DMS 273 (cell line): Measurements from ENCODE around the gene CYBRD1.

Source experiments
- DNase-seq: peaks from one replicate; lab custom pipeline; 2025; ENCODE audit not compliant: unreplicated experiment; lab: John Stamatoyannopoulos, UW

CYBRD1 gene

DNA sequence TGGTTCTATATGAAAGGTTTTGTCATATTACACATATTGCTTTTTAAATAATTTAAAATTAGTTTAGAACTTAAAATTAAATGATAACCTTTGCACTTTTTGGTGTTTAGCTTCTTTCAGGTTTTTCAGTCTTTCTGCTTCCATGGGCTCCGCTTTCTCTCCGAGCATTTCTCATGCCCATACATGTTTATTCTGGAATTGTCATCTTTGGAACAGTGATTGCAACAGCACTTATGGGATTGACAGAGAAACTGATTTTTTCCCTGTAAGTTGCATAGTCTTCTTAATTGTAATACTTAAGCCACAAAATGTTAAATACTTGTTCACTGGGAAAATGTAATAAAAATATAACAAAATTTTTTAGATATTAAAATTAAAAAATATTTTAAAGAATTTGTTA, 31.0 kb downstream of the CYBRD1 start:
- no peak for DNase-seq

DNA sequence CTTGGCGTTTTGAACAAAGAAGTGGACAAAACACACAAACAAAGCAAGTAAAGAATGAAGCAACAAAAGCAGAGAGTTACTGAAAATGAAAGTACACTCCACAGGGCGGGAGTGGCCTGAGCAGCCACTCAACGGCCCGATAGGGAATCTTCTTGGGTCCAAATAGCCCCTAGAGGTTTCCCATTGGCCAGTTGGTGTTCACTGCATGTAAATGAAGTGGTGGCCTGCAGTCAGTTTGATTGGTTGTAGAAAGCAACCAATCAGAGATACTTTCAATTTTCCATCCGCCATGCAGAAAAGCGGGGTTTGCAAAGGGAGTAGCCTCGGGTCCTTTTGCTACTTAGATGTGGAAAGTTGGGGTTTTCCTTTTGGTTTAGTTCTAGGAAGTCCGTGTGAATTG, 31.6 kb downstream of the CYBRD1 start:
- DNase-seq: no peak

DNA sequence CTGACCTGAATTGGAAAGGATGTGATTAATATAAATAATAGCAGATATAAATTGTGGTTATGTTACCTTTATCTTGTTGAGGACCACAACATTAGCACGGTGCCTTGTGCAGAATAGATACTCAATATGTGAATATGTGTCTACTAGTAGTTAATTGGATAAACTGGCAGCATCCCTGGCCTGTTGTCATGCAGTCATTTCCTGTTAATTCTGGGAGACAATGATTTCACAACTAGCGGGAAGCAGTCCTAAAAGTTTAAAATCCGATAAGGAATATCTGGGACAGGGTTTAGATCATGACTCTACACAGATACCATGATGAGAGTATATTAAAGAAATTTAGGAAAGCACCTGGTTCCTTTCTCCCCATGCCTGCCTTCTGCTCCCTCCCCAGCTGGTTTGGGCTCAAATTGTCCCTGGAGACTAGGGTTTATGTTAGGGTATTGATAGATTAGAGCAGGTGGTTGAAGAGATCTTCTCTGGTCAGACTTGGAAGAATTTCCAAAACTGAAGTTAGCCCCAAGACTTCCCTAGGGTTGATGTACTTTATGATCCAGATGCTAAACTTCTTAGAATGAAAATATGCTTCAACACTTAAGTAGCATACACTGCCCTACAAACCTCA, 32.8 kb downstream of the CYBRD1 start:
- DNase-seq: no peak

DNA sequence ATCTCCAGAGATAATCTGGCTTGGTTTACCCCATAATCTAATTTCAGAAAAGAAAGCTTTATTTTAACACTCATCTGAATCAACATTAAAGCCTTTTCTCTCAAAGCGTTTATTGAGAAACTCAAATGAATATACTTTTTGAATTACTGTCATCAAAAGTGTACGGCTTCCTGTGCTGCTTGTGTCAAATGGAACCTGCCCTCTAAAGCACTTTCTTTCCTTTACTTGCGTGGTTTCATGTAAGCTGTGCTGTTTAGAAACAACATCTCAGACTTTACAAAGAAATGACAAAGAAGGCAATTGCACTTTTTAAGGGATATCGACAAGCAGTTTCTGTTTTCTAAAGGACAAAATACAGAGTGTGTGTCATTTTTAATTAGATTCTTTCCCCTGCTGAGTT, 35.1 kb downstream of the CYBRD1 start:
- no peak for DNase-seq

DNA sequence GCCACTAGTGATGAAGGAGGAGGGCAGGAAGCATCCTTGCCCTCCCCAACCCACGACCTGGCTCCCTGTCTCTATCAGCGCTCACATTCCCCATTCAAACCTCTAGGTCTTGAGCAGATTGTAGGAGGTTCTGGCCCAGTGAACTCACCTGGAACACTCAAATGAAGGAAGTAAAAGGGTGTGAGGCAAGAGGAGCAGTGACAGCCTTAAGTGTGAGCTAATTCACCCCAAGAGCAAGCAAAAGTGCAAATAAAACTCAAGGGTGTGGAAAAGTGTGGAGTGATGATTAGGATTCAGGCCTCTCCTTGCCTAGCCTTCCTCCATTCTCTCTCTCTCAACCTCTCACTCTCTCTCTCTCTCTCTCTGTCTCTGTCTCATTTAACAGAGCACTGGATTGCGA, 41.0 kb downstream of the CYBRD1 start:
- DNase-seq: no peak

DNA sequence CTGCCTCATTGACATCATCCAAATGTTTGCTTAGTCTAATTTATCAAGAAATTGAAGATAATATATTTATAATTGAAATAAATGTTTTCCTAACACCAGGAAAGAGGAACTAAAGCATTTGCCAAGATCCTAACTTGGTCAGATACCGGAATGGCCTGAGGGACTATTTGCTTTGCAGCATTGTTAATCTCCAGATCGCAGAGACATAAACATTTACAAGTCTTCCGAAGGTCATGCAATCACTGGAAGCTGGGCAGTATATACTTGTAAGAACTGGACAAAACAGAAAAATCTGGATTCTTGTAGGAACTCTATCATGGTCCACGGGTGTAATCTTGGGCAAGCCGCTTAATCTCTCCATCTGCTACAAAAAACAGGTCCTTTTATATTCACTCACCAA, 42.2 kb downstream of the CYBRD1 start:
- DNase-seq: no peak

DNA sequence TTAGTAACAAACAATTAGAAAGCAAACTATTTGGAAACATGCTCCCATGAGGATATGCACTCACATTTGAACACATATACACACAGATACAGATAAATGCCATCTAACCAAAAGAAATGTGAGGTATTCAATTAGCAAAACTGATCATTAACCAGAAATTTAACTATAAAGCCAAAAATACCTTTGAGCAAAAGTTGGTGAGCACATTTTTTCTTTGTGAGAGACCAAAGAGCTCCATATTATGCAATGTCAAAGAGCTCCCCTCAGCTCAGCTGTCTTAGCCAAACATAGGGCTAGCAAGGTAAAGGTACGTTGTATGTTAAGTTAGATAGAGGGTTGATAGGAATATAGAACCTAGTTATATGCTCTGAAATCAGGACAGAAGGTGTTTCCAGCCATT, 43.8 kb downstream of the CYBRD1 start:
- no peak for DNase-seq

DNA sequence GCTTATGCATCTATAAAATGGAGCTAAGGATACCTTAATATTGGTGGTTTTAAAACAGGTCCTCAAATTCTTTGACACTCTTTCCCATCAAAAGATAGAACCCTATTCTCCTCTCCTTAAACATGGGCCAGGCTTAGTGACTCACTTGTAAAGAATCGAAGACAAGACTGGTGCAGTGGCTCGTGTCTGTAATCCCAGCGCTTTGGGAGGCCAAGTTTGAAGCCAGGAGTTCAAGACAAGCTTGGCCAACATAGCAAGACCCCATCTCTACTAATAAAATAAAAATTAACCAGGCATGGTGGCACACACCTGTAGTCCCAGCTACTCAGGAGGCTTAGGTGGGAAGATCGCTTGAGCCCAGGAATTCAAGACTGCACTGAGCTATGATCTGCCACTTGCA, 44.5 kb downstream of the CYBRD1 start:
- no peak for DNase-seq

DNA sequence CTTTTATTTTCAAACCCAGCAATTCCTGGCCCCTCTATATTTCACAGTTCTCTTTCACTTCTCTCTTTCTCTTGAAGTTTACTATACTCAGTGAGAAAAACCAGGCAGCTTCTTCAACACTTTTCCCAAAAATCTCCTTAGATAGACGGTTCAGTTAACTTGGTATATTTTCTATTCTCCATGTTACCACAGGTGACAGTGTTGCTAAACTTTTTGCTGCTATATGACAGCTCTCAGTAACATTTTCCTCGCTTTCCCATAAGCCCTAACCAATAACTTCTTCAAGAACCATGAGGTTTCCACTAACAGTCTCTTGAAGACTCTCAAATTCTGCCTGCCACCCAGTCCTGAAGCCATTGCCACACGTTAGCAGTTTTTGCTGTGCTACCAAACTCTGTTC, 45.8 kb downstream of the CYBRD1 start:
- DNase-seq: no peak

DNA sequence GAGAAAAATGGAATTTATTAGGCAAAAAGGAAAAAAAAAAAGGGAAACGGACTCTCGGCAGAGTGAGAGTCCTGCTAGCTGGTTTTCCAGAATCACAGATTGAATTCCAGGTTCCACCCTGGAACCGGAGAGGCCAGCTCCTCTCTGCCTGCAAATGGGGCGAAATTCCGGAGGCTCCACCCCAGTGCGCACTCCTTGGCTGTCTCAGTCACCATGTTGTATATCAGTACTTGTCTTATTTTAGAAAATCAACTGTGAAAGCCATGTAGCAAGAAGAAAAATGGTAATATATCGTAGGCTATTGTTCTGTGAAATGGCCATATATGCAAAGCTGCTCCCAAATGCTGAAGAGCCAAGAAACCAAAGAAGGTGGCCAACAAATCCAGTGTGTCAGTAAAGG, 49.4 kb downstream of the CYBRD1 start:
- no peak for DNase-seq

DNA sequence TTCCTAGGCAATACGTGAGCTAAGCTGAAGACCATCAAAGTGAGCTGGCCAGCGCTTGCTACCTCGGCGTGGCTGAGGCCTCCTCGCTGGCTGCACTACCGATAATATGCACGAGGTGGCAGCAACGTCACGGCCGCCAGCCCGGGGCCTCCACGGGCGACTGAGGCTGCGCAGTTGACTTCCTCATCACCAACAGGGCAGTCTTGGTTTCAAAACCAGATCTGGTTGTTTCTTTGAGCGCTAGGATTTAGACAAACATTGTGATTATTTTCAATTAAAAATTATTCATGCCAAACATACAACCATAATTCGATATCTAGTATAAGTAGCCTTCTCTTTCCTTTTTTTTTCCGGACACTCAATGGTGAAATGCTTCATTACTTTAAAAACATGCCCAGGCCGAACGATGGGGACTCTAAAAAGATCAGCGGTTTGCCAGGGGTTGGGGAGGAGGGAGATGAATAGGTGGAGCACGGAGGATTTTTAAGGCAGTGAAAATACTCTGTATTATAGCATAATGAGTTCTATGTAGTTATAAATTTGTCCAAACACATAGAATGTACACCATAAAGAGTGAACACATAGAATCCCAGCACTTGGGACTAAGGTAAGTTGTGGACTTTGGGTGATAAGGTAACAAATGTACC, 52.0 kb downstream of the CYBRD1 start:
- DNase-seq: peak; percentile 88

DNA sequence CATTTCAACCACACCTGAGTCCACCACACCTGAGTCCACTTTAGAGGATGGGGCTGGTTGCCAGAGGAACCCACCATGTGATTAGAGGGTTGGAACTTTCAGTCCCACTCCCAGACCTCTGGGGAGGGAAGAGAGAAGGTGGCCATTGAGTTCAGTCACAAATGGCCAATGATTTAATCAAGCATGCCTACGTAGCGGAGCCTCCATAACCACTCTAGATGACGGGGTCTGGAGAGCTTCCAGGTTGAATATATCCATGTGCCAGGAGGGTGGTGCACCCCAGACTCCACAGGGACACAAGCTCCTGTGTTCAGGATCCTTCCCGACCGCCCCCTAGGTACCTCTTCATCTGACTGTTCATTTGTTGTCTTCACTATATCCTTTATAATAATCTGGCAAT, 53.3 kb downstream of the CYBRD1 start:
- no peak for DNase-seq

DNA sequence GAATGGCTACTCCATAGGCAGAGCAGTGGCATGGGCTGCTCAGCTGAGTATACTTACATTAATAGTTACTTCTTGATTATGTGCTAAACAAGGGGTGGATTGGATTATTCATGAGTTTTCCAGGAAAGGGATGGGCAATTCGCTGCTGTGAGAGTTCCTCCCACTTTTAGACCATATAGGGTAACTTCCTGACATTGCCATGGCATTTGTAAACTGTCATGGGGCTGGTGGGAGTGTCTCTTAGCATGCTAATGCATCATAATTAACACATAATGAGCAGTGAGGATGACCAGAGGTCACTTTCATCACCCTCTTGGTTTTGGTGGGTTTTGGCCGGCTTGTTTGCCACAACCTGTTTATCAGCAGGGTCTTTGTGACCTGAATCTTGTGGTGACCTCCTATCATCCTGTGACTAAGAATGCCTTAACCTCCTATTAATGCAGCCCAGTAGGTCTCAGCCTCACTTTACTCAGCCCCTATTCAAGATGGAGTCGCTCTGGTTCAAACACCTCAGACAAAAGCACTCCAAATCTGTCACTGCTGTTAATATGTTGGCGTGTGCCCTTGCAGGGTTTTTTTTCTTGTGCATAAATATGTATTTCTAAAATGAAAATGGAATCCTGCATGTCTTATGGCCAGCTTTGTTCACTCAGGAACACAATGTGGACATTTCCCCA, 56.0 kb downstream of the CYBRD1 start:
- DNase-seq: no peak

DNA sequence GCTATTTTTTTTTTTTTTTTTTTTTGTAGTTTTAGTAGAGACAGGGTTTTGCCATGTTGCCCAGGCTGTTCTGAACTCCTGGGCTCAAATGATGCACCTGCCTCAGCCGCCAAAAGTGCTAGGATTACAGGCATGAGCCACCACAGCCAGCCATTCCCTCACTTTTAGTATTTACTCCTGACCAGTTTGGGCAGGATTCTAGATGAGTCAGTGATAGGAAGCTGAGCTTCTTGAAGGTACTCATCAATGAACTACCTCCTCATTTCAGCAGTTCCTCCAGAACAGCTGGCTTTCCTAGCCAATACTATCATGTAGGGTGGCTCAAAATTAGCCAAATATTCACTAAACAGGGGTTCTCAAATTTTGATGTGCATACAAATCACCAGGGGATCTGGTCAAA, 57.2 kb downstream of the CYBRD1 start:
- DNase-seq: no peak

DNA sequence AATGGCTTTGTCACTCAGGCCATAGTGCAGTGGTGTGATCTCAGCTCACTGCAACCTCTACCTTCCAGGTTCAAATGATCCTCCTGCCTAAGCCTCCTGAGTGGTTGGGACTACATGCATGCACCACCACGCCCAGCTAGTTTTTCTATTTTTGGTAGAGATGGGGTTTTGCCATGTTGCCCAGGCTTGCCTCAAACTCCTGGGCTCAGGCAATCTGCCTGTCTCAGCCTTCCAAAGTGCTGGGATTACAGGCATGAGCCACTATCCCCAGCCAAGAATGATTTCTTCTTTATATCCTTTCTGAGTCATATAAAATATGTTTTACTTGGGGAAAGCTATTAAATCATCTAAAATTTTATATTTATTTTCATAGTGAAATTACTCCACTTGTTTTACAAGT, 61.3 kb downstream of the CYBRD1 start:
- no peak for DNase-seq

DNA sequence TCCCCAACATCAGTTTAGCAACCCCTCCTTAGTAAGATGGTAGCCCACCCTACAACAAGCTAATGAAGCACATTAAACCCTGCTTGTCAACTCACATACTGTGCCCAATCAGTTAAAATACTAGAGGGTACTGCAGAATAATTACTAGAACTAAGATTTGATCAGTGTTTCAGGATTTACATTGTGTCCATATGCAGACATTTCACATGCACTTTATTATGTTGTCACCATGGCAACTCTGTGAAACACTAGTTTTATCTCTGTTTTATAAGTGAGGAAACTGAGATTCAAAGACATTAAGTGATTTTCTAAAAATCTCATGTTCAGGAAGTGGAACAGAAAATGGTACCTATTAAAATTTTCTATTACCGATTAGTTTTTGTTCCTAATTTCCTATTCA, 61.7 kb downstream of the CYBRD1 start:
- DNase-seq: no peak

DNA sequence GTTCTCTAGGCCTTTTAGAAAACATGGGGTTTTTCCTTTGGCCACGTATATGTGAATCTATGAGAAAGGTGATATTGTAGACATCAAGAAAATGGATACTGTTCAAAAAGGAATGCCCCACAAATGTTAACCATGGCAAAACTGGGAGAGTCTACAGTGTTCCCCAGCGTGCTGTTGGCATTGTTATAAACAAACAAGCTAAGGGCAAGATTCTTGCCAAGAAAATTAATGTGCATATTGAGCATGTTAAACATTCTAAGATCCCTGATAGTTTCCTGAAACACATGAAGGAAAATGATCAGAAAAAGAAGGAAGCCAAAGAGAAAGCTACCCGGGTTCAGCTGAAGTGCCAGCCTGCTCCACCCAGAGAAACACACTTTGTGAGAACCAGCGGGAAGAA, 64.9 kb downstream of the CYBRD1 start:
- DNase-seq: no peak

DNA sequence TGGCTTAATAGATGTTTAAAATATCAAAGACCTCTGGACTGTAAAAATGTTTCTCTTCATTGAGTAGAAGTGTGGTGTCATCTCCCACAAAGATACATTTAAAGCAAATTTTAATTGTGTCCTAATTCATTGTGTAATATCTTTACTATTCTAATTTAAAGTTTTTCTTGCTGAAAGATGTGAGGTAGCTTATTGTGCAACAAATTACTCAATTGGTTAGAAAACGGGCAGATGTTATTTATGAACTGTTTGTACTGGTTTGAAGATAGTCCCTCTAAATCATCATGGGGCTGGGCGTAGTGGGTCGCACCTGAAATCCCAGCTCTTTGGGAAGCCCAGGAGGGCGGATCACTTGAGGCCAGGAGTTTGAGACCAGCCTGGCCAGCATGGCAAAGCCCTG, 65.3 kb downstream of the CYBRD1 start:
- DNase-seq: no peak

DNA sequence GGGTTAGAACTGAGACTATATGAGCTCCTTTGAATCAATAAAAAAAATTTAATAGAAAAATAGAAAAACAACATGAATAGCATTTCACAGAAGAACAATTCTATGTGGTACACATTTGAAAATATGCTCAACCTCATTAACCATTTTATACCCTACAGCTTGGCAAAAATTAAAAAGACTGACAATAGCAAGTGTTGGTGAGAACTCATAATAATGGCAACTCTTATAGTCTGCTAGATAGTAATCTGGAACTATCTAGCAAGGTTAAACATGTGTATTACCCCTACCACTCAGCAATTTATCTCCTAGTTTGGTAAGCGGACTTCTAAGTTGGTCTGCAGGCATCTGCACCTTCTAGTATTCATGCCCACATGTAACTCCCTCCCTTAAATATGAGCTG, 67.8 kb downstream of the CYBRD1 start:
- DNase-seq: no peak

DNA sequence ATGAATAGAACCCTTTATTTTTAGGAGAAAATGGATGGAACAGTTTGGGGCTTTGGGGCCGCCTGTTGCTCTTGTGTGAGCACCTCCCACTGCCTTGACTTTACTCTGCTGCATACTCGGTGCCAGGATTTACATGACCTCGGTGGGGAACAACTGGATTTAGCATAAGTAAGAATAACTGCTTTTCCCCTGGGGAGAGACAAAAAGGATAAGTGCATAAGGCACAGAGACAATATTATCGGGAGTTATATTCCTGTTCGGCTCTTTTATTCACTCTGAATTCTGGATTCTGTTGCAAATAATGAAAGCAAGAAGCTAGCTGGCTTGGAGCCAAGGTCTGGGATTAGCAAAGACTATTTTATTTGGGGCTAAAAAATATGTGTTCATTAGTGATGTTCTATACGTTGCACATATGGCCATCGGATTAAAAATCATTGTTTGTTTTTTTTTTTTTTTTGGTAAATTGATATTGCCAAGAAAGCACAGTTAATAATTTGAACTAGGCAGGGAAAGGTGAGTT, 69.8 kb downstream of the CYBRD1 start:
- peak; percentile 19 for DNase-seq

DNA sequence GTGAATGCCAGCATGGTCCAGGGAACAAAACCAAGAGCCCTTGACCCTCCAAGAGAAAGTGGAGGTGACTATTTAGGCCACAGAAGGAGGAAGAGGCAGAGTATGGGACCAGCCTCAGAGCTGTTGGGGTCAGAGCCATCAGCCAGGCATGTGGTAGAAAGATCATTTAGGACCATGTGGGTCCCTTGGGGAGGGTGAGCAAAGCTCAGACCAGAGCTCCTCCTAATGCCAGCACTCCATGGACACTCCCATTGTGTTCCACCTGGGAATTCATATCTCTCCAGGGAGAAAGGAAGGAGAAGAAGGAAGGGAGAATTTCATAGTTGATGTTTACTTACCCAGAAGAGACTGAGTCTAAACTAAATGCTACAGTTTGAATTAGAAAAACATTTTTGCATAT, 73.2 kb downstream of the CYBRD1 start:
- DNase-seq: no peak

DNA sequence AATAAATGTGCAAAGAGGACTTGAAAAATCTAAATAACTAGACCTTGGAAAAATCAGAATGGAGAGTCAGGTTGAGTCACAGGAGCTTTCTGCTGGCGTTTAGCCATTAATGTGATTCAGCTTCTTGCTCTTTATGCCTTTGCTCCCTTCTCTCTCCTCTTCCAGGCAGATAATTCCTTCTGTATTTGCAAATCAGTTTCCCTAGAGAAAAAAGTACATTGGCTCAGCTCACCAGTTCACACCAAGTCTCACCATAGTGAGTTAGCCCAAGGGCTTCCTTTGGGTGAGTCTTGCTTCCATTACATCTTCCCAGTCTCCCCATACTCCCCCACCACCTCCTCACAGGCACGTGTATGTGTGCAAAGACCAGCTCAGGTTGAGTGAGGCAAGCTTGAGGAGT, 73.6 kb downstream of the CYBRD1 start:
- no peak for DNase-seq
